Epithelial cell of prostate (primary cell): ENCODE results near the gene IGF2.

ENCODE experiments used
- DNase-seq: peaks from one replicate; pipeline ENCODE4 v3.0.0-alpha.2; 2011; ENCODE audit warnings: low read depth, low spot score
- H3K27ac ChIP-seq: fragments of 450-650 bp; 2 replicates; pipeline ENCODE4 v1.5.1; 2017; ENCODE audit warnings: mild to moderate bottlenecking

Gene IGF2

DNA sequence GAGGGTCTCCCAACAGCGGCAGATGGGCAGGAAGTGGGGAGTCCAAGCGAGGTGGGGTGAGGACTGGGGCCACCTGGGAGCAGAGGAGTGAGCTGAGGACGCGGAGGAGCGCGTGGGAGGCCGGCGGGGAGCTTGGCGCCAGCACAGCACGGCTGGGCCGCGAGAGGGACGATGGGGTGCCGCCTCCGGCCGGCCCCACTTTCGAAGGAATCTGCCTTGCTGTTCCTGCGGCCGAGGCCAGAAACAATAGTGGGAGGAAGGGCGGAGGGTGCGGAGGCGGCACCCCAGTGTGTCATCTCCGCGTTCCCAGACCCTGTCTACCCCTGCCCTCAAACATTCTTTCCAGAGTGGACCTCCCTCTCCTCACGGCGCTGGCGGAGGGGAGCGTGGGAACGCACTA, 16.3 kb upstream of the IGF2 start:
- no peak overlapping the region for H3K27ac ChIP-seq
- no peak for DNase-seq

DNA sequence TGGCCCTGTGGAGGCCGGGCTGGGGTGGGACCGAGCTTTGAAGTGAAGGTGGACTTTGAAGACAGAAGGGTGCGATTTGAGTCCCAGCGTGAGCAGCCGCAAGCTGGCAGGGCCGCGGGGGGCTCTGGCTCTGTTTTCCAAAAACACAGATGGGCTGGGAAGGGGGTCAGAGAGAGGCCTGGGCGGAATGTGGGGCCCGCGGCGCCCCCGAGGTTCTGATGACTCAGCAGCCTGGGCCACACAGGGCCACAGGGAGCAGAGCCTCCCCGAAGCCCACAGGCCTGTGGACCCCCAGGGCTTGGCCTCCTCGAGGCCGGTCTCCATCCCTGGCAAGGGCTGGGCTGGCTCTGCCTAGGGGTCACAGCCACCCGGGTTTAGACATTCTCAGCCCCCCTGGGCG, 15.7 kb upstream of the IGF2 start:
- no peak overlapping the region for H3K27ac ChIP-seq
- no peak for DNase-seq

DNA sequence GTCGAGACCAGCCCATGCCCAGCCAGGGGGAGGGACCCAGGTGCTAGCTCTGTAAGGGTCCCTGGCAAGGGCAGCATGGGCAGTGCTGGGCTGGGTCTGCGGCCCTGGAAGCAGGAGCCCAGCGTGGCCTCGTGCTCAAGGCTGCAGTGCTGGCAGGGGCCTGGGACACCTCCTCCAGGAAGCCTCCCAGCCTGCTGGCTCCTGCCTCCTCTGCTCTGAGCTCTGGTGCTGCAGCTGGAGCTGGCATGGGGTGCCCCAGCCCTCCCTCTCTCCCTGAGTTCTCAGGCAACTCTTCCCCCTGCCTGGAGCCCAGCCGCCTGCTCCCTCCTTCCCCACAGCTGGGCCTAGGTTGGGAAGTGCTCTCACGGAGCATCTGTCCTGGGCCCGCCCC, 15.0 kb upstream of the IGF2 start:
- no peak overlapping the region for H3K27ac ChIP-seq
- no peak for DNase-seq

DNA sequence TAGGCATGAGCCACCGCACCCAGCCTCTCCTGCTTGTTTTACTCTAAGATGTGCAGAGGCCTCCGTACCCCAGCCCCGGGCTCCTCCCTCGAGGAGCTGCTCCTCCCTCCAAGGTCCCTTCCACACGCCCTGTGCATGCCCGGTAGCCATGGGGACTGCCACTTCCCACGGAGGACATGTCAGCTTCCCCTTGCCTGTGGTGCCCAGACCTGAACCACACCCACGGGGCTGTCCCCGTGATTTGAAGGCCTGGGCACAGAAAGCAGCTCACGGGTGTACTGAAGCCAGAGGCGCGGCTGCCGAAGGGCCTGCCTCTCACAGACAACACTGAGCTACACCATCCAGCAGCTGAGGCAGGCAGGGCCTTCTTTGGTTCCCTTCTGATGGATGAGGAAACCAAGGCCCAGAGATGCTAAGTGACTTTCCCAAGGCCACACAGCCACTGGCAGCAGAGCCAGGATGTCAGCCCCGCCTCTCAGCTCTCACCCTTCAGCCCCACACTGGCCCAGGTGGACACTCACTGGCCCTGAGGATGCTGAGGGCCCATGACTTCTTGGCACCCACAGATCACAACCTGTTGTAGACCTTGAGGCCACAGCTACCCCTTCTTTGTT, 14.5 kb upstream of the IGF2 start:
- no peak overlapping the region for H3K27ac ChIP-seq
- DNase-seq, result no peak

DNA sequence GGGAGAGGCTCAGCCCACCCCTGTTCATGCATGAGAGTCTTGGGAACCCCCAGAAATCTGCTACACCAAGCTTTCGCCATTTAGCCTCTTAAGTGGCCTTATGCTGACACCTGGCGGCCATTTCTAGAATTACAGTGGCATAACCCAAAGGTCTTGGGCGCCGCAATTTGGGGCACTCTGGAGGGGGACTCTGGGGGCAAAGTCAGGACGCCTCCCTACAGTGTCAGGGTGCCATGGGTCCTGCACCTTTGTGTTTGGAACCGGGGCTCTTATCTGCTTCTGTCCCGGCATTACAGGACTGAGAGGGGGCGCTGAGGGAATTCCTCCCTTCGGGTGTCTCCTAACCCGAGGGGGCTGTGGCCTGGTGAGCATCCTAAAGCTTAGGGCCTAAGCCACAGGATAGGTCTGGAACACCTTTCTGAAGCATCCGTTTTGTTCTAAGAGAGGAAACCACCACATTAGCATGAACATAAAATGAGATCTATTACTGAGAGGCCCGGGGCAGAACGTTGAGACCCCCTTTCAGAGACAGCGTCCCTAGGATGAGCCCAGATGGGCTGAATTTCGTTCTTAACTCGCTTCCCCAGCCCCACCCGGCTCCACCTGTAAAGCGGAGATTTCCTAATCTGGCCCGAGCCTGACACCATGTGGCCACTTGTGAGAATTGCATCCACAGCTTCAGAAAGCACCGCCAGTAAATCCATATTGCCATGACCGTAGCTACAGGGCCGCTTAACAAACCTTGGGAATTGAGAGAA, 12.5 kb upstream of the IGF2 start:
- DNase-seq, result no peak
- no peak overlapping the region for H3K27ac ChIP-seq

DNA sequence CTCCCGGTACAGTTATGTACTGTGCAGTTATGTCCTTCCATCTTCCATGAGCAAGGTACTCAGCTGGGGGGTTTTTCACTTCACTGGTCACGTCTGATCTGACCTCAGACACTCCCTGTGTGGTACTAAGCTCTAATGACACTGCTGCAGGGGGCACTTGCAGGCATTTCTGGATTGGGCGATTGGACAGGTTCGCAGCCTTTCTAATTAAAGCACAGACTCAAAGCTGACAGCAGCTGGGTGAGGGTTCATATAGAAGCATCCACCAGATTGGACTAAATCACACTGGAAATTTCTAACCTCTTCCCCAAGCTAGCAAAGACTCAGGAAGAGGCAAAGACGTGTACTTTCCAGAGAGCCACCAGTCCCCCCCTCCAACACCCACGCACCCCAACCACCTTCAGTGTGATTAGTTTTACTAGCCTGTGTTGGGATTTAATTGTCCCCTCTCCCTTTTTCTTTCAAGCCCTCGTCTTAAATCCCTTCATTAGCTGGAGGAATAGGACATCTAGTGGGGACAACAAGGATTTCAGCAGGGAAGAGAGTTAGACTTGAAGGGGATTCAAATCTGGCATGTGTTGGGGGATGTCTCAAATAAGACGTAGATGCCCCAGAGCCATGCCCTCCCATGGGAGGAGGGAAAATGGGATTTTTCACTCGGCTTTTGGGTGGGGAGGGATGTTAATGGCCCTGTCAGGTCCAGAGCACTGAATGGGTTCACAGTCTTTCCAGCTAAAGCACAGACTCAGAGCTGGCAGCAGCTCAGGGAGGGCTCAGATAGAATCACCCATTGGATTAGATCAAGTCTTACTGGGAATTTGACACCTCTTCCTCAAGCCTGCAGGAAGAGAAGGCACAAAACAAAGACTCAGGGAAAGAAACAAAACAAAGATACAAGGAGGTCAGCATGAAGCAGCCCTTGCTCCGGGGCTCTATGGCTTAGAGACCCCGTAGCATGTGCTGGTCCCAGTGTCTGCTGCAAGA, 11.0 kb upstream of the IGF2 start:
- no peak for DNase-seq
- H3K27ac ChIP-seq, result no peak overlapping the region

DNA sequence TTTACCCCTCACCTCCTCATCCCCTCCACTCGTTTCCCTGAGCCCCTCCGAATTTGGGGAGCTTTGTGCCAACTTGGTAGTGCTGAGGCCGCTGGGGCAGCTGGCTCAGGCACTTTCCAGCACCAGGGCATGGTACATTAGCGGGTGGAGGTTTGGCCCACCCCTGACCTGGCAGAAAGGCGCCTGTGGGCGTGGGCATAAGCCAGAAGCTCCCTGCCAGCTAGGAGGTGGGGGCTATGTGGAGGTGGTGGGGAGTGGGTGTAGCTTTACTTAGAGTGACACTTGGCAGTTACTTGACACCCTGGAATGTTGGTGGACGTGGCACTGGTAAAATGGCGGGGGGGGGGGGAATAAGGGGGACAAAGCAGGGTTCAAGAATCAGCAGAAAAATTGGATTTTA, 10.3 kb upstream of the IGF2 start:
- no peak overlapping the region for H3K27ac ChIP-seq
- no peak for DNase-seq

DNA sequence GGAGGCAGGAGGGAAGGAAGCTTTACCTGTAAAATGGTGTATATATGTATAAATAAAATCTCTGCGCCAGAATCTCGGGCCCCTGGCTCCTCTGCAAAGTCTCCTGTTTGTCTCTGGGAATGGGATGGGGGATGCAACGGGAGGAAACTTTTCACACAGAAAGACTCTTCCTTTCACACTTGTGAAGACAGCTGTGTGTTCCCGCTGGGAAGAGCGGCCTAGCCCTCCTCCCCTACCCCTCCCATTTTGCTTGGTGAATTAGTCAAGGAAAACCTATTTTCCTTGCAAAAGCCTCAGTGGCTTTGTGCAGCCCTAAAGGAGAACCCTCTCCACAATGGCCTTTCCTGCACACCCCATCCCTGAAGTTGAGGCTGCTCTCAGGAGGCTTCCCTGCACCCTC, 9.4 kb upstream of the IGF2 start:
- H3K27ac ChIP-seq, result no peak overlapping the region
- DNase-seq, result no peak

DNA sequence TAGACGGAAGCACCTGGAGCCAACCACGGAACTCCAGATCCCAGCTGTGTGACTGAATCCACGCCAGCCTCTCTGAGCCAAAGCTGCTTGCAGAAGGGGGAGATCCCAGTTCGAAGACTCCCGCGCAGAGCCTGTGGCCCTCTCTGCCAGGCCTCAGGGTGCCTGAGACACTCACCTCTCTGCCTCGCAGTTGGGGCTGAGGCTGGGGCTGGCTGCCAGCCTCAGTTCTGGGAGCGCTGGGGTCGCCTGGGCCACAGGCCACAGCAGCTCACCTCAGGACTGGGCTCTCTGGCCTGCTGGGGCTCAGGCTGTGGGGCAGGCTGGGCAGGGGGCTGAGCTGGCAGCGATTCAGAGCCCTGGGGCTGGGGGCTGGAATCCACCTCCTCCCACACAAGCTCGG, 8.2 kb upstream of the IGF2 start:
- DNase-seq, result no peak
- H3K27ac ChIP-seq, result no peak overlapping the region

DNA sequence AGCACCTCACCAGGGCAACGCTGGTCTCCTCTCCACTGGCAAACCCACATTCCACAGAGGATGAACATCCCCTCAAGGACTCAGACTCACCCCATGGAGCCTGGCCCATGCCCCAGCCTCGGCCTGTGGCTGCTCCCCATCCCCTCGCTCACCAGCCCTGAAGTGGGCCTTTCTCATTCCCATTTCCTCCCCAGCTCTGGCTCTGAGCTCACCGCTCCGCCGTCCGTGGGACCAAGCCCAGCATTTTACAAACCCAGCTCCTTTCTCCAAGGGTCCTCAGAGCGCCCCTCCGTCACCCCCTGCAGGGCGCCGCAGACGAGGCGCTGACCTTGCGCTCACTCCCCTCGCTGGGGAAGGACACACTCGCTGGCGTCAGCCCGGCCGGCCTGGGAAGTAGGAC, 6.9 kb upstream of the IGF2 start:
- no peak for DNase-seq
- H3K27ac ChIP-seq, result no peak overlapping the region

DNA sequence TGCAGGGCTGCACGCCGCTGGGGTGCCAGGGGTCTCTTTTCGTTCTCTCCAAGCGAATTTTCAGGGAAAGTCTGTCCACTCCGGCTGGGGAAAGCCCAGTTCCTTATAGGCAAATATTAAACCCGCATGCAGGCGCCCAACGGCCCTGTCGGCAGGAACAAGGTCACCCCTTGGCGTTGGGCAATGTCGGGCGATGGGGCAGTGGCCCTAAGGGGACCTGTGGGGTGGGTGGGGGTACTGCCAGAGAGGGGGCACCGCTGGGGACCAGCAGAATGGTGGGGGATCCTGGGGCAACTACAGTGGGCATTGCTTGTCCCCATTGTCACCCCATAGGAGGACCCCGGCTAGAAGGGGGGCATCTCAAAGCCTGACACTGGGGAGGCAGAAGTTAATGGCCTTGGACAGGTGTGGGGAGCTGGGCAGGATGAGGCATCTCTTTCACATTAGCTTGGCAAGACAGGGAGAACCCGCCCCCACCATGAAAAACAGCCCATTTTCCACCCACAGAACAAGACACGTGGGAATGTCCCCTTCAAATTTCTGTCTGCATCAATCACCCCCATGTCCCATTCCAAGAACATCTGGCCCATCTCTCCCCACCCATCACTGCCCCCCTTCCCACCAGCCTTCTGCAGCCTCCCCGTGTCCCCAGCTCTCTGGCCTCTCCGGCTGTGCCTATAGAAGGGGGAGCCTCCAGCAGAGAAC, 5.5 kb upstream of the IGF2 start:
- no peak overlapping the region for H3K27ac ChIP-seq
- no peak for DNase-seq

DNA sequence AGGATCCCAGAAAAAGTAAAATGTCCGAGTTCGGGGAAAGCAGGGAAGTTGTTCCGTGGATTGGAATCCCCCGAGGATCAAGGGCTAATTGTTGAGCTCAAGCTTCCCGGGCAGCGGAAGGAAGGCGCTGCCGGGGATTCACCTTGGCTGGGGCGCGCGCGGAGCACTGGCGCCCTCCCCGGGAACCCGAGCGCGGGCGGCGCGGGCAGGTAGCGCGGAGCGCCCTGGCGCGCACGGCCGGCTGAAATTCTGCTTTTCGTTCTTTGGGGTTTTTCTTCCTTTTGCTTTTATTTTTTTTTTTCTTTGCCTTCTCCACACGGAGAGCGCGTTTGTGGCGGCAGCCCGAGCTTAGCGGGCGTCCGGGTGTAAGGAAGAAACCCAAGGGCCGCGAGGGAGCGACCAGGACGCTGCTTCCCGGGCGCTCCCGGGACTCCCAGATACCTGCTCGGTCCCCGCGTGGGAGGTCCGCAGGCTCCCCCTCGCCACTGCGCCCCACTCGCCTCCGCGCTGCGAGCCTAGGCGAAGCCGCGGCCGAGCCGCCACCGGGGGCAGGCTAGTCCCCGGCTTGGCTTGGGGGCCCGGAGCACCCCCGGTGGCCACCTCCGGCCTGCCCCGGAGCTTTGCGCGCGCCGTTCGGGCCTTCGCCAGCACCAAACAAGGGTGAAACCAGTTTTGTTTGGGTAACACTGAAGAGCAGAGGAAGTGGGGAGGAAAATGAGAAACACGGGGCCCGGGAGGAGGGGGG, 4.8 kb upstream of the IGF2 start:
- DNase-seq, result no peak
- H3K27ac ChIP-seq, result no peak overlapping the region

DNA sequence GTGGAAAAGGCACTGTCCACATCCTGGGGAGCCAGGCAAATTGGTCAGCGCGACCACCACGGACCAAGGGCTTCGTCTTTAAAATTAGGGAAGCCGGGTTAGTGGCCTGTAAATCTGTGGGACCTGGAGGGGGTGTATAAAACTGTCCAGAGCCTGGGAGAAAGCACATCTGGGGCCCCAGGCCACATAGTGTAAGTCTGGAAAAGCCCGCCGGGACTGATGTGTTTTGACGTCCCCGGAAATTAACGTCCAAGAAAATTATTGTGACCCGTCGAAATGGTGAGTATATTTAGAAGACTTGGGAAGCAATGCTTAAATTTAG, 4.2 kb upstream of the IGF2 start:
- no peak overlapping the region for H3K27ac ChIP-seq
- no peak for DNase-seq

DNA sequence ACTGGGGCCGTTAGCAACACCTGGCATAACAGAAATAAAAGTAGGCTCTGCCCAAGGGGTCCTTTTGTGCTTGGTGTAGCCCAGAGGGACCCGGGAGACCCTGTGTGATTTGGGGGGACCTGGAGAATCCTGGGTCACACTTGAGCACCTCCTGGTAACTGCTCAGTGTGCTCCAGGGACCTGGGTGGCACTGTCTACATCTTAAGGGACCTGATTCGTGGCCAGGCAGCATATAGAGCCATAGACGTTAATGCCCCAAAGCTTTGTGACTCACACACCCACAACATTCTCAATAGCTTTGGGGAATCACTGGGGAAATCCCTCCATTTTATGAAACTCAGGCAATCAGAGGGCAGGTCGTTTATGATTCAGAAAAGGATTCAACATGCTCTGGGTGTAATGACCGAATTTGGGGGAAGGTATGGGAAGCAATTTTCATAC, 3.6 kb upstream of the IGF2 start:
- peak; percentile 34 for DNase-seq
- no peak overlapping the region for H3K27ac ChIP-seq

DNA sequence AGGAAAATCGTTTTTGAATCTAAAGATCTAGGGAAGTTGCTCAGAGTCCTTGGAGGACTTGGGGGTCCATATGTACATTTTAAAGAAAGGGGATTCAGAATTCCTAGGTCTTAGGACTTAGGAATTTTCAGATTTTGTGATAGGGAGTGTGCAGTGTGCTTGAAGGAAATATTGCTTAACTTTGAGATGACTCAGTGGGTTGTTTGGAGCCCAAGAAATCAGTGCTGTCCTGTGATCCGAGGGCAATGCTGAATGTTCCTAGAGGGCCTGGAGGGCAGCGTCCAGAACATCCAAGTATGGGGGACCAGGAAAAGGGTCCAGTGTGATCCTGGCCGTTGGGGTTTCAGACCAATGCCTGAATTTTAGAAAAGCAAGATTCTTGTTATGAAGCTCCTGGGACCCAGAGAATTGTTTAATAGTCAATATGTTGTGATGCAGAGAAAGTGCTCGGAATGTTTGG, 3.1 kb upstream of the IGF2 start:
- H3K27ac ChIP-seq, result no peak overlapping the region
- no peak for DNase-seq

DNA sequence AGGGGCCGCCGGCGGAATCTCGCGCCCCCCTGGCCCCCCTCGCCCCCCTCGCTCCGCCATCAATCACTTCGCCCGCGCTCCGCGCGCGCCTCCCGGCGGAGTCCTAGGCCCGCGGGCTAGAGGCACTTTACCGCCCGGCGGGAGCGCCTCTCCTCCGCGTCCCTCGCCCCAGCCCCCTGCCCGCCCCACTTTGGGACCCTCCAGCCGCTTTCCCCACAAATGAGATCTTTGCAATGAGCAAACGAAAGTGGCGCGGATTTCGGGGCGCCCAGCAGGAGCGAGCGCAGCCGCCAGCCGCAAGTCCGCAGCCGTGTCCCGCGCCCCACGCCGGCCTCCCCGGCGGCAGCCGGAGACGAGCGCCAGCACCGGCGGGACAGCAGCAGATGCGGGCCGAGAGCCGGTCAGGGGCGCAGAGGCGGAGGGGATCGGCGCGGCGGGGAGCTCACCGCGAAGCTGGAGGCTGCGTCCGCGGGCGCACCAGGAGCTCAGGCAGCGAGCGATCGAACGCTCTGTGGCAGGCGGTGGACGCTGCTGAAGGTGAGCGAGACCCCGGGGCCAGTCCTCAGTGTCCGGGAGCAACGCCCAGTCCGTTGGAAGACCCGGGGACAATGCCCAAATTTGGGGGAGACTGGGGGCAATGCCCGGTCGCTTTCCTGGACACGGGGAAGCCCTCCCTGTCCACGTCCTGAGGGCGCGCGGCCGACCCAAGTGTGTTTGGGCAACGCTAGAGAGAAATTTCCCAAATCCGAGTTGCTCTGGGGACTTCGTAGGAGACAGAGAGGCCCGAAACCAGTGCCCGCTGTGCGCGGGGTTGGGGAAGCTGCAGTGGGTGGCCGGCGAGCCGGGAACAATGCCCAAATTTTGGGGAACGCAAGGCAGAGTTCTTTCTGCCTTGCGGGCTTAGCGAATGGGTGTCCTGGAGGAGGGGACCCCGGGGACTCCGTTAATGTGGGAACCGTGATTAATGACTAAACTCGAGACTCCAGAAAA, 1.5 kb upstream of the IGF2 start:
- no peak overlapping the region for H3K27ac ChIP-seq
- DNase-seq, result no peak

DNA sequence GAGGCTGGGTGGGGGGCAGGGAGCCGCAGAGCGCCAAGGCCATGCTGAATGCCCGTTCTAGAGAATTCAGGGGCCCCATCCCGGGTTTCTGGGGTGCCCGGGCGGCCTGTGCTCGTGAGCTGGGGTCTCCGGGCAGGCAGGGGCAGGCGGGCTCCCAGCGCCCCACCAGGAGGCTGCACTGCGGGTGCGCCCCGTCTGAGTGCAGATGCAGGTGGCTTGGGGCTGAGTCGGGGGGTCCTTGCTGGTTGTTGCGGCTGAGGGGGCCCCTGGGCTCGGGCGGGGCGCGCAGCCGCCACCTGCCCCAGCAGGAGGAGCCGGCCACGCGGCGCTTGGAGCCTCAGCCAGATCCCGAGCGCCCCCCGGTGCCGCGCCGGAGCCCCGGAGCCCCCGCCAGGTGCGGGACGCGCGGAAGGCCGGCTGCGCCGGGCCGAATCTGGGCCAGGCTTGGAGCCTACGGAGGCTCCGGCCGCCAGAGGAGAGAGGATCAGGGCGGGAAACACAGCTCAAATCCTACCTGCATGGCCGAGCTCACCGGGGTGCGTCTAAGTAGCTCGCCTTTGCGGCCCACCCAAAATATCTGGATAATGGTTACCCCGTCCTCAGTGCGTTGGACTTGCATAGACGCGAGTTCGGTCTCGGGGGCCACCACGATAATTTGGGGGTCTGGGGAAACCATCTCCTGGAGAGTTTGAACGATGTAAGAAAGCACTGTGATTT, 590 bp upstream of the IGF2 start:
- DNase-seq, result no peak
- H3K27ac ChIP-seq, result no peak overlapping the region
